GM04503 (cell line): ENCODE results near the gene HNF1A.

ENCODE experiments used
- DNase-seq: peaks from one replicate; pipeline ENCODE4 v3.0.0-alpha.2; 2012; ENCODE audit warnings: low read depth

The HNF1A gene

DNA sequence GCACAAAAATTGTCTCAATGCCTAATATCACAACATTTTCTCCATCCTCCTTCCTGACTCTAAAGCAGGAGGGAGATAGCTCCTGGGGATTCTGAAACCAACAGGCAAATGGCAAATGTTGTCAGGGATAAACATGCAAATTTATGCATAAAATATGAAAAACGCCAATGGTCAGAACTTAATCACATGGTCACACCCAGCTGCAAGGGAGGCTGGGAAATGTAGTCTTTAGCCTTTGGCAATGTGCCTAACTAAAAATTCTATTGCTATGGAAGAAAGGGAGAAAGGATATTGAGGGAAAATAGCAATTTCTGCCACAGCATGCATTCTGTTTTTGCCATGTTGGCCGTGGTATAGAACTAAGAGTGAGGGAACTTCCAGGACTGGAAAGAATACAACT, 72.4 kb downstream of the HNF1A start:
- no peak for DNase-seq
